Neural progenitor cell (in vitro differentiated cells): Measurements from ENCODE around the gene DNMT3A. TPM values are rescaled to one million over a fixed set of nuclear protein-coding genes. Genes with fewer than 3 reads are reported as not detected.
A peak's percentile ranks its signal among the peaks of the same experiment; 100 is the strongest.

Experiments
- DNase-seq: peaks from one replicate; pipeline ENCODE4 v3.0.0-alpha.2; 2016; ENCODE audit warnings: low spot score
- H2AFZ ChIP-seq: fragments of 200-600 bp; sonication (generic); replicated peaks from 2 replicates; pipeline ENCODE4 v1.6.1; 2016; ENCODE audit warnings: antibody characterized with exemption
- H3F3A ChIP-seq: fragments of 200-600 bp; sonication (generic); 2 replicates; pipeline ENCODE4 v1.6.1; 2016; ENCODE audit warnings: antibody characterized with exemption, low read depth
- H3K27ac ChIP-seq: fragments of 200-600 bp; sonication (generic); 2 replicates; pipeline ENCODE4 v1.5.1; 2016; ENCODE audit warnings: mild to moderate bottlenecking
- H3K27me3 ChIP-seq: fragments of 200-600 bp; sonication (generic); 2 replicates; pipeline ENCODE4 v1.6.1; 2016; ENCODE audit warnings: mild to moderate bottlenecking, moderate library complexity
- H3K36me3 ChIP-seq: fragments of 200-600 bp; sonication (generic); 2 replicates; pipeline ENCODE4 v1.5.1; 2016
- H3K4me1 ChIP-seq: fragments of 200-600 bp; sonication (generic); 2 replicates; pipeline ENCODE4 v1.6.1; 2016; ENCODE audit warnings: mixed run types
- H3K4me2 ChIP-seq: fragments of 200-600 bp; sonication (generic); 2 replicates; pipeline ENCODE4 v1.6.1; 2016
- H3K4me3 ChIP-seq: fragments of 200-600 bp; sonication (generic); 2 replicates; pipeline ENCODE4 v1.5.1; 2016
- H3K79me2 ChIP-seq: fragments of 200-600 bp; sonication (generic); 2 replicates; pipeline ENCODE4 v1.6.1; 2016; ENCODE audit warnings: low read depth
- H3K9ac ChIP-seq: fragments of 200-600 bp; sonication (generic); 2 replicates; pipeline ENCODE4 v1.6.1; 2016
- H3K9me3 ChIP-seq: fragments of 200-600 bp; sonication (generic); 2 replicates; pipeline ENCODE4 v1.5.1; 2016; ENCODE audit warnings: low read depth
- H4K20me1 ChIP-seq: fragments of 200-600 bp; sonication (generic); 2 replicates; pipeline ENCODE4 v1.6.1; 2016; ENCODE audit warnings: low read depth
- H3K27ac Mint-ChIP-seq: 3 replicates; pipeline ENCODE4 v1.8.0; 2021; ENCODE audit warnings: mixed read lengths
- H3K27me3 Mint-ChIP-seq: 2 replicates; pipeline ENCODE4 v1.8.0; 2022; ENCODE audit warnings: low read depth, mild to moderate bottlenecking, inconsistent platforms, moderate library complexity, mixed read lengths; ENCODE audit not compliant: insufficient read depth
- H3K36me3 Mint-ChIP-seq: 3 replicates; pipeline ENCODE4 v1.8.0; 2021; ENCODE audit warnings: mixed read lengths
- H3K4me1 Mint-ChIP-seq: 3 replicates; pipeline ENCODE4 v1.8.0; 2021; ENCODE audit warnings: mixed read lengths
- H3K4me3 Mint-ChIP-seq: 3 replicates; pipeline ENCODE4 v1.8.0; 2021; ENCODE audit warnings: mild to moderate bottlenecking, moderate library complexity, mixed read lengths
- H3K9me3 Mint-ChIP-seq: 3 replicates; pipeline ENCODE4 v1.8.0; 2020; ENCODE audit warnings: mixed read lengths
- CTCF ChIP-seq: fragments of 200-600 bp; sonication (generic); IDR thresholded peaks from 2 replicates; pipeline ENCODE4 v1.5.1; 2017; ENCODE audit warnings: antibody characterized with exemption, mild to moderate bottlenecking
- EZH2 ChIP-seq: fragments of 200-600 bp; sonication (generic); IDR thresholded peaks from 2 replicates; pipeline ENCODE4 v1.6.1; 2017; ENCODE audit warnings: antibody characterized with exemption, mild to moderate bottlenecking, moderate library complexity
- EZH2phosphoT487 ChIP-seq: fragments of 200-600 bp; sonication (generic); IDR thresholded peaks from 2 replicates; pipeline ENCODE4 v1.6.1; 2017; ENCODE audit warnings: antibody characterized with exemption
- total RNA-seq: library from RNA; depleted of rRNA; stranded (reverse); fragments of >200 nt; gene quantifications from 2 replicates; pipeline ENCODE4 v1.2.3, GENCODE V29; 2015; ENCODE audit warnings: low replicate concordance

DNMT3A gene
- total RNA-seq, 1 donor from 2014 or later, result 46.5 TPM

GRCh38 chr2:25341011-25341727 is 556 bp downstream of the DNMT3A start:
- H3K9ac ChIP-seq, result no peak overlapping the region
- peaks cover 31% of the 10 kb centered on the region for H4K20me1 ChIP-seq
- H3K9me3 ChIP-seq, result no peaks in the 10 kb centered on the region
- H3K4me3 Mint-ChIP-seq, result no peak overlapping the region
- H3K9me3 Mint-ChIP-seq, result no peaks in the 10 kb centered on the region
- peak overlapping the region; percentile 48 for H3K4me3 ChIP-seq
- peaks cover 21% of the 10 kb centered on the region for H3K4me1 Mint-ChIP-seq
- peaks cover 26% of the 10 kb centered on the region for H3F3A ChIP-seq
- no peak for TF ChIP-seq EZH2phosphoT487
- TF ChIP-seq EZH2, result no peak
- no peak for TF ChIP-seq CTCF
- H2AFZ ChIP-seq, result no peak overlapping the region
- H3K27me3 ChIP-seq, result peaks cover 80% of the 10 kb centered on the region
- H3K4me2 ChIP-seq, result peak overlapping the region; percentile 87
- no peak overlapping the region for H3K27ac Mint-ChIP-seq
- H3K36me3 ChIP-seq, result no peaks in the 10 kb centered on the region
- DNase-seq, result no peak
- H3K4me1 ChIP-seq, result peaks cover 16% of the 10 kb centered on the region
- no peaks in the 10 kb centered on the region for H3K79me2 ChIP-seq
- H3K27ac ChIP-seq, result no peak overlapping the region
- H3K27me3 Mint-ChIP-seq, result peaks cover 21% of the 10 kb centered on the region
- no peaks in the 10 kb centered on the region for H3K36me3 Mint-ChIP-seq

- Histone ChIP-seq H3K79me2 (no peaks in the 10 kb centered on the region), H3K4me3 (peak overlapping the region; percentile 48), H3K4me1 (peaks cover 19% of the 10 kb centered on the region), H3K27ac (no peak overlapping the region), H3K27me3 (peaks cover 88% of the 10 kb centered on the region), H2AFZ (no peak overlapping the region), H3K9me3 (no peaks in the 10 kb centered on the region), H3K4me2 (peak overlapping the region; percentile 87), H3F3A (peaks cover 26% of the 10 kb centered on the region), H3K36me3 (no peaks in the 10 kb centered on the region), H4K20me1 (peaks cover 36% of the 10 kb centered on the region), H3K9ac (no peak overlapping the region)
- peaks cover 22% of the 10 kb centered on the region for H3K27me3 Mint-ChIP-seq
- no peak overlapping the region for H3K27ac Mint-ChIP-seq
- peak overlapping the region; percentile 77 for H3K4me3 Mint-ChIP-seq
- peaks cover 25% of the 10 kb centered on the region for H3K4me1 Mint-ChIP-seq
- DNase-seq, result peak; percentile 31
- no peaks in the 10 kb centered on the region for H3K36me3 Mint-ChIP-seq
- TF ChIP-seq EZH2phosphoT487, result peak; percentile 74
- TF ChIP-seq CTCF, result no peak
- TF ChIP-seq EZH2, result peak; percentile 72
- H3K9me3 Mint-ChIP-seq, result no peaks in the 10 kb centered on the region
Measured at GRCh38 chr2:25340181-25340921, 1.4 kb downstream of the DNMT3A start.

GRCh38 chr2:25339791-25340180 is 1.9 kb downstream of the DNMT3A start:
- Mint-ChIP-seq H3K27me3 (peaks cover 22% of the 10 kb centered on the region), H3K4me1 (peaks cover 29% of the 10 kb centered on the region), H3K9me3 (no peaks in the 10 kb centered on the region), H3K4me3 (peak overlapping the region; percentile 83), H3K27ac (no peak overlapping the region), H3K36me3 (no peaks in the 10 kb centered on the region)
- H3F3A ChIP-seq, result peaks cover 26% of the 10 kb centered on the region
- H3K9ac ChIP-seq, result no peak overlapping the region
- H3K9me3 ChIP-seq, result no peaks in the 10 kb centered on the region
- H3K4me2 ChIP-seq, result peak overlapping the region; percentile 87
- H4K20me1 ChIP-seq, result peaks cover 36% of the 10 kb centered on the region
- H3K27ac ChIP-seq, result no peak overlapping the region
- H3K4me3 ChIP-seq, result peak overlapping the region; percentile 48
- peaks cover 19% of the 10 kb centered on the region for H3K4me1 ChIP-seq
- no peak overlapping the region for H2AFZ ChIP-seq
- DNase-seq, result peak; percentile 60
- H3K36me3 ChIP-seq, result no peaks in the 10 kb centered on the region
- no peaks in the 10 kb centered on the region for H3K79me2 ChIP-seq
- peaks cover 91% of the 10 kb centered on the region for H3K27me3 ChIP-seq
- TF ChIP-seq CTCF (peak; percentile 9), EZH2phosphoT487 (no peak), EZH2 (no peak)
